Transverse colon (tissue), 4 donors: Measurements from ENCODE around the gene EXOC5. TPM values are rescaled to one million over a fixed set of nuclear protein-coding genes. Genes with fewer than 3 reads are reported as not detected.

Experiments used
- DNase-seq: peaks from one replicate; pipeline ENCODE4 v3.0.0-alpha.2; 2019
- H3K27ac ChIP-seq, 4 donors: fragments of 200-600 bp; sonication (generic); 2 replicates each; pipeline ENCODE4 v1.5.1; 2016 to 2018; ENCODE audit warnings: inconsistent platforms in 4 of 4
- H3K27me3 ChIP-seq: fragments of 200-600 bp; sonication (generic); 2 replicates; pipeline ENCODE4 v1.5.1; 2017; ENCODE audit warnings: inconsistent platforms
- H3K36me3 ChIP-seq, 4 donors: fragments of 200-600 bp; sonication (generic); 2 replicates each; pipeline ENCODE4 v1.5.1; 2017 to 2019; ENCODE audit warnings: inconsistent platforms in 4 of 4
- H3K4me1 ChIP-seq, 4 donors: fragments of 200-600 bp; sonication (generic); 2 replicates each; pipeline ENCODE4 v1.5.1; 2017 to 2020; ENCODE audit warnings: inconsistent platforms in 4 of 4
- H3K4me3 ChIP-seq, 4 donors: fragments of 200-600 bp; sonication (generic); 1 replicate in 1 of 4; 2 replicates in 3 of 4; pipeline versions ENCODE4 v1.5.1 to v1.6.1; 2017 to 2019; ENCODE audit warnings: inconsistent platforms in 4 of 4
- H3K9me3 ChIP-seq, 2 donors: fragments of 200-600 bp; sonication (generic); 2 replicates each; pipeline ENCODE4 v1.5.1; 2017 to 2019; ENCODE audit warnings: inconsistent platforms in 2 of 2
- CTCF ChIP-seq, 5 experiments: fragments of 200-600 bp in 3 of 5; fragments of 450-650 bp in 2 of 5; sonication (generic) in 3 of 5; IDR thresholded peaks; 1 replicate in 2 of 5; 2 replicates in 3 of 5; pipeline ENCODE4 v1.5.1; 2016 to 2017; ENCODE audit warnings: antibody characterized with exemption in 5 of 5, inconsistent platforms in 3 of 5, mild to moderate bottlenecking in 2 of 5, moderate library complexity in 1 of 5
- EP300 ChIP-seq: sonication (generic); formaldehyde crosslinking; IDR thresholded peaks from one replicate; pipeline ENCODE4 v1.6.1; 2017; ENCODE audit warnings: antibody characterized with exemption, low read depth
- POLR2A ChIP-seq: fragments of 450-650 bp; IDR thresholded peaks from one replicate; pipeline ENCODE4 v1.6.1; 2016; ENCODE audit warnings: antibody characterized with exemption, mild to moderate bottlenecking, moderate library complexity
- POLR2AphosphoS5 ChIP-seq, 3 donors: sonication (generic); formaldehyde crosslinking; IDR thresholded peaks; one replicate each; pipeline ENCODE4 v1.6.1; 2016; ENCODE audit warnings: antibody characterized with exemption in 3 of 3
- WGBS, 2 donors: methylation state at CpG; one replicate each; pipeline ENCODE4 v1.1.5; 2018; ENCODE audit warnings: low coverage in 1 of 2; 5-methylcytosine and 5-hydroxymethylcytosine counted together
- in situ Hi-C, 4 donors: fragments of 200-750 bp; cut with MboI; loops; one replicate each; pipeline versions ENCODE4 v1.15.0 to v1.15.1; 2017; ENCODE audit warnings: low sequenced_read_pairs in 3 of 4, low pct_ligation_motif_present in 1 of 4, low pct_unique_long_range_greater_than_20kb in 1 of 4
- intact Hi-C: fragments of 100-400 bp; cut with DNase I; formaldehyde crosslinking; loops from one replicate; pipeline ENCODE4 v1.15.1; 2023; ENCODE audit warnings: low total_unique reads
- total RNA-seq, 4 donors: library from RNA; depleted of rRNA; stranded (reverse); fragments of >200 nt; gene quantifications; one replicate each; pipeline ENCODE4 v1.1.0, GENCODE V29; 2016

The EXOC5 gene
- total RNA-seq, 4 donors from 2014 or later, result 22.8 to 51.3 (median 29.2) TPM

GRCh38 chr14:57160333-57160732 is 108.4 kb downstream of the EXOC5 start:
- in situ Hi-C loops, result no loop called here
- Histone ChIP-seq H3K4me1 (no peaks in the 10 kb centered on the region), H3K27ac (no peak overlapping the region), H3K9me3 (no peaks in the 10 kb centered on the region), H3K27me3 (no peaks in the 10 kb centered on the region), H3K36me3 (no peaks in the 10 kb centered on the region), H3K4me3 (no peak overlapping the region)
- intact Hi-C loops, result no loop called here
- no peak for DNase-seq
- TF ChIP-seq POLR2AphosphoS5 (IDR thresholded peaks at IDR 0.05) (no peak), EP300 (no peak), POLR2A (no peak), CTCF (IDR thresholded peaks at IDR 0.05) (no peak)
- 64 to 65% methylated on average over 4 to 6 of the region's 6 CpGs for WGBS, 2 donors

GRCh38 chr14:57153286-57153685 is 115.4 kb downstream of the EXOC5 start:
- TF ChIP-seq POLR2A (no peak), CTCF (IDR thresholded peaks at IDR 0.05) (no peak), POLR2AphosphoS5 (IDR thresholded peaks at IDR 0.05) (no peak), EP300 (no peak)
- Histone ChIP-seq H3K9me3 (no peaks in the 10 kb centered on the region), H3K27ac (no peak overlapping the region), H3K36me3 (no peaks in the 10 kb centered on the region), H3K27me3 (no peaks in the 10 kb centered on the region), H3K4me3 (no peak overlapping the region), H3K4me1 (no peaks in the 10 kb centered on the region)
- whole genome bisulfite sequencing, 2 donors, result 90 to 100% methylated on average over 1 to 4 of the region's 4 CpGs
- intact Hi-C loops, result no loop called here
- DNase-seq, result no peak
- in situ Hi-C loops, result no loop called here

Other genes starting within 250 kb of the EXOC5 start
- gene AP5M1, start 66 bp upstream of the EXOC5 start, total RNA-seq, result 100 to 1,000 TPM in 2 of 4 donors, 10 to 100 TPM in 2; 45.9 to 143 (median 75.5) TPM
- 10 to 100 TPM in 3 of 4 donors, 1 to 10 TPM in 1; 4.4 to 16.5 (median 12.0) TPM for gene NAA30, start 121.7 kb upstream of the EXOC5 start, total RNA-seq
- not detected for gene CCDC198, start 225.0 kb upstream of the EXOC5 start, total RNA-seq